GM19023 (cell line): ENCODE results near the gene UGT2B7.
"Not testable (repeated sequence)": the region's sequence is repeated elsewhere in the genome, so short reads cannot be mapped to it uniquely, and the experiment has no call there.

ENCODE experiments used
- ATAC-seq: cut with Tn5 transposase; IDR thresholded peaks from one replicate; pipeline ENCODE4 v1.9.1; 2021; ENCODE audit warnings: mild to moderate bottlenecking, moderate library complexity; ENCODE audit not compliant: unreplicated experiment

Gene UGT2B7

GRCh38 chr4:69096111-69096656 lies at the start of gene UGT2B7:
TSS of gene UGT2B7 (plus strand) at chr4:69096474. CDS start at chr4:69096521, 47 bp downstream.
- ATAC-seq, result no peak

GRCh38 chr4:69049860-69050259 lies 46.4 kb upstream of the UGT2B7 start:
- ATAC-seq, result no peak

- not testable (repeated sequence) for ATAC-seq
Observed at GRCh38 chr4:69050853-69051575, 45.3 kb upstream of the UGT2B7 start.

- no peak for ATAC-seq
Observed at GRCh38 chr4:69051576-69051943, 44.7 kb upstream of the UGT2B7 start.

GRCh38 chr4:69053309-69053885 lies 42.9 kb upstream of the UGT2B7 start:
- not testable (repeated sequence) for ATAC-seq

- not testable (repeated sequence) for ATAC-seq
Observed at GRCh38 chr4:69054033-69054432, 42.2 kb upstream of the UGT2B7 start.

- no peak for ATAC-seq
Observed at GRCh38 chr4:69054578-69055200, 41.6 kb upstream of the UGT2B7 start.

- ATAC-seq, result no peak
Observed at GRCh38 chr4:69056150-69056549, 40.1 kb upstream of the UGT2B7 start.

GRCh38 chr4:69056921-69057550 lies 39.2 kb upstream of the UGT2B7 start:
- no peak for ATAC-seq

GRCh38 chr4:69057620-69058409 lies 38.5 kb upstream of the UGT2B7 start:
- ATAC-seq, result peak; percentile 70

- ATAC-seq, result no peak
Observed at GRCh38 chr4:69058410-69059059, 37.7 kb upstream of the UGT2B7 start.

- no peak for ATAC-seq
Observed at GRCh38 chr4:69060651-69061308, 35.5 kb upstream of the UGT2B7 start.

GRCh38 chr4:69064391-69064790 lies 31.9 kb upstream of the UGT2B7 start:
- ATAC-seq, result no peak

- ATAC-seq, result no peak
Observed at GRCh38 chr4:69066945-69067344, 29.3 kb upstream of the UGT2B7 start.

- ATAC-seq, result no peak
Observed at GRCh38 chr4:69069085-69069484, 27.2 kb upstream of the UGT2B7 start.

- ATAC-seq, result no peak
Observed at GRCh38 chr4:69070590-69070989, 25.7 kb upstream of the UGT2B7 start.

- ATAC-seq, result no peak
Observed at GRCh38 chr4:69071286-69071685, 25.0 kb upstream of the UGT2B7 start.

- no peak for ATAC-seq
Observed at GRCh38 chr4:69073375-69073774, 22.9 kb upstream of the UGT2B7 start.

GRCh38 chr4:69075061-69075792 lies 21.0 kb upstream of the UGT2B7 start:
- ATAC-seq, result no peak
